MM.1S (cell line): ENCODE data around the gene SAC3D1.
A peak's percentile ranks its signal among the peaks of the same experiment; 100 is the strongest.

Experiments used
- DNase-seq: peaks from one replicate; pipeline ENCODE4 v3.0.0-alpha.2; 2015
- H2AFZ ChIP-seq: fragments of 300-600 bp; sonication (generic); 2 replicates; pipeline ENCODE4 v1.6.0; 2016; ENCODE audit warnings: antibody characterized with exemption, low read length
- H3F3A ChIP-seq: fragments of 300-600 bp; sonication (generic); 2 replicates; pipeline ENCODE4 v1.6.1; 2016; ENCODE audit warnings: mild to moderate bottlenecking, antibody characterized with exemption, low read length, moderate library complexity, mixed read lengths; ENCODE audit not compliant: insufficient read depth
- H3K27ac ChIP-seq: fragments of 300-600 bp; sonication (generic); 2 replicates; pipeline ENCODE4 v1.5.1; 2016; ENCODE audit warnings: mild to moderate bottlenecking, low read length
- H3K27me3 ChIP-seq: fragments of 300-600 bp; sonication (generic); replicated peaks from 2 replicates; pipeline ENCODE4 v1.6.0; 2016; ENCODE audit warnings: low read length; ENCODE audit not compliant: insufficient read depth
- H3K36me3 ChIP-seq: fragments of 300-600 bp; sonication (generic); replicated peaks from 2 replicates; pipeline ENCODE4 v1.6.1; 2016; ENCODE audit warnings: mild to moderate bottlenecking, low read length, mixed read lengths; ENCODE audit not compliant: insufficient read depth
- H3K4me1 ChIP-seq: fragments of 300-600 bp; sonication (generic); 2 replicates; pipeline ENCODE4 v1.6.1; 2016; ENCODE audit warnings: low read length, mixed read lengths
- H3K4me2 ChIP-seq: fragments of 300-600 bp; sonication (generic); 2 replicates; pipeline ENCODE4 v1.6.0; 2016; ENCODE audit warnings: low read depth, low read length
- H3K4me3 ChIP-seq: fragments of 300-600 bp; sonication (generic); 2 replicates; pipeline ENCODE4 v1.5.1; 2016; ENCODE audit warnings: low read length, mixed read lengths
- H3K79me2 ChIP-seq: fragments of 300-600 bp; sonication (generic); 2 replicates; pipeline ENCODE4 v1.6.1; 2016; ENCODE audit warnings: mixed run types, low read length, mixed read lengths
- H3K9ac ChIP-seq: fragments of 300-600 bp; sonication (generic); 2 replicates; pipeline ENCODE4 v1.6.1; 2016; ENCODE audit warnings: low read length, mixed read lengths
- H3K9me2 ChIP-seq: fragments of 300-600 bp; sonication (generic); replicated peaks from 2 replicates; pipeline ENCODE4 v1.6.1; 2016; ENCODE audit warnings: mild to moderate bottlenecking, low read length, mixed read lengths; ENCODE audit not compliant: insufficient read depth
- H3K9me3 ChIP-seq: fragments of 300-600 bp; sonication (generic); replicated peaks from 2 replicates; pipeline ENCODE4 v1.6.1; 2016; ENCODE audit warnings: mild to moderate bottlenecking, low read length, mixed read lengths; ENCODE audit not compliant: insufficient read depth
- H4K20me1 ChIP-seq: fragments of 300-600 bp; sonication (generic); 2 replicates; pipeline ENCODE4 v1.6.1; 2016; ENCODE audit warnings: mild to moderate bottlenecking, low read length, moderate library complexity, mixed read lengths; ENCODE audit not compliant: insufficient read depth
- EZH2 ChIP-seq: fragments of 300-600 bp; sonication (generic); optimal IDR thresholded peaks from 2 replicates; pipeline ENCODE3; 2017; ENCODE audit warnings: low read depth, mild to moderate bottlenecking, antibody characterized with exemption, low read length, mixed read lengths
- EZH2phosphoT487 ChIP-seq: fragments of 300-600 bp; sonication (generic); IDR thresholded peaks from 2 replicates; pipeline ENCODE4 v1.6.1; 2018; ENCODE audit warnings: antibody characterized with exemption, low read length
- TF ChIP-seq, protein P1 (sequence below): fragments of 300-600 bp; sonication (generic); IDR thresholded peaks from 2 replicates; pipeline ENCODE4 v1.5.1; 2016; ENCODE audit warnings: antibody characterized with exemption, low read length, mixed read lengths

The SAC3D1 gene

GRCh38 chr11:65060913-65061408, 20.0 kb downstream of the SAC3D1 start:
- H3K79me2 ChIP-seq = no peaks in the 10 kb centered on the region
- no peak overlapping the region for H3K9ac ChIP-seq
- no peak overlapping the region for H3K4me3 ChIP-seq
- no peak overlapping the region for H3K27ac ChIP-seq
- H3F3A ChIP-seq = peaks cover 5% of the 10 kb centered on the region; the same call in 1 of the 2 replicates
- H3K9me2 ChIP-seq = no peaks in the 10 kb centered on the region
- peak overlapping the region; percentile 60; the same call in 1 of the 2 replicates for H3K4me2 ChIP-seq
- TF ChIP-seq, protein P1, sequence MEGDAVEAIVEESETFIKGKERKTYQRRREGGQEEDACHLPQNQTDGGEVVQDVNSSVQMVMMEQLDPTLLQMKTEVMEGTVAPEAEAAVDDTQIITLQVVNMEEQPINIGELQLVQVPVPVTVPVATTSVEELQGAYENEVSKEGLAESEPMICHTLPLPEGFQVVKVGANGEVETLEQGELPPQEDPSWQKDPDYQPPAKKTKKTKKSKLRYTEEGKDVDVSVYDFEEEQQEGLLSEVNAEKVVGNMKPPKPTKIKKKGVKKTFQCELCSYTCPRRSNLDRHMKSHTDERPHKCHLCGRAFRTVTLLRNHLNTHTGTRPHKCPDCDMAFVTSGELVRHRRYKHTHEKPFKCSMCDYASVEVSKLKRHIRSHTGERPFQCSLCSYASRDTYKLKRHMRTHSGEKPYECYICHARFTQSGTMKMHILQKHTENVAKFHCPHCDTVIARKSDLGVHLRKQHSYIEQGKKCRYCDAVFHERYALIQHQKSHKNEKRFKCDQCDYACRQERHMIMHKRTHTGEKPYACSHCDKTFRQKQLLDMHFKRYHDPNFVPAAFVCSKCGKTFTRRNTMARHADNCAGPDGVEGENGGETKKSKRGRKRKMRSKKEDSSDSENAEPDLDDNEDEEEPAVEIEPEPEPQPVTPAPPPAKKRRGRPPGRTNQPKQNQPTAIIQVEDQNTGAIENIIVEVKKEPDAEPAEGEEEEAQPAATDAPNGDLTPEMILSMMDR = 0 out of 2 replicates have a peak, but pooled peaks have one; percentile 4
- no peak for TF ChIP-seq EZH2phosphoT487
- no peaks in the 10 kb centered on the region for H3K27me3 ChIP-seq
- no peaks in the 10 kb centered on the region for H3K9me3 ChIP-seq
- no peaks in the 10 kb centered on the region for H4K20me1 ChIP-seq
- no peak for DNase-seq
- no peaks in the 10 kb centered on the region for H3K36me3 ChIP-seq
- H2AFZ ChIP-seq = no peak overlapping the region
- H3K4me1 ChIP-seq = peaks cover 17% of the 10 kb centered on the region

- no peaks in the 10 kb centered on the region for H3K79me2 ChIP-seq
- no peaks in the 10 kb centered on the region for H3K9me2 ChIP-seq
- H3K27me3 ChIP-seq = no peaks in the 10 kb centered on the region
- H3F3A ChIP-seq = peaks cover 5% of the 10 kb centered on the region; the same call in 1 of the 2 replicates
- H4K20me1 ChIP-seq = no peaks in the 10 kb centered on the region
- no peak overlapping the region for H3K4me3 ChIP-seq
- no peak for TF ChIP-seq EZH2phosphoT487
- no peak for DNase-seq
- H3K36me3 ChIP-seq = no peaks in the 10 kb centered on the region
- no peak overlapping the region for H2AFZ ChIP-seq
- H3K4me1 ChIP-seq = peaks cover 17% of the 10 kb centered on the region
- H3K4me2 ChIP-seq = no peak overlapping the region
- H3K27ac ChIP-seq = no peak overlapping the region
- no peaks in the 10 kb centered on the region for H3K9me3 ChIP-seq
- H3K9ac ChIP-seq = no peak overlapping the region
These were observed 22.5 kb downstream of the SAC3D1 start for GRCh38 chr11:65063532-65063931.

GRCh38 chr11:65064847-65065240, 23.8 kb downstream of the SAC3D1 start:
- Histone ChIP-seq H3K36me3 (no peaks in the 10 kb centered on the region), H3K79me2 (no peaks in the 10 kb centered on the region), H3K27ac (no peak overlapping the region), H3K4me1 (peaks cover 17% of the 10 kb centered on the region), H2AFZ (no peak overlapping the region), H3K9ac (no peak overlapping the region), H3K4me3 (no peak overlapping the region), H3K9me3 (no peaks in the 10 kb centered on the region), H3K4me2 (no peak overlapping the region), H3F3A (peaks cover 5% of the 10 kb centered on the region; the same call in 1 of the 2 replicates), H4K20me1 (no peaks in the 10 kb centered on the region), H3K9me2 (no peaks in the 10 kb centered on the region), H3K27me3 (no peaks in the 10 kb centered on the region)
- DNase-seq = no peak
- TF ChIP-seq EZH2phosphoT487 (no peak), EZH2 (no peak)
- TF ChIP-seq, protein P1 = no peak

- no peak overlapping the region for H3K4me2 ChIP-seq
- H3K27ac ChIP-seq = no peak overlapping the region
These were observed 24.8 kb downstream of the SAC3D1 start for GRCh38 chr11:65065851-65066250.

More at GRCh38 chr11:65065851-65066250, 24.8 kb downstream of the SAC3D1 start:
- Histone ChIP-seq H4K20me1 (no peaks in the 10 kb centered on the region), H3K27me3 (no peaks in the 10 kb centered on the region), H3K4me1 (peaks cover 9% of the 10 kb centered on the region), H3K4me3 (no peak overlapping the region), H3K36me3 (no peaks in the 10 kb centered on the region), H3K9me2 (no peaks in the 10 kb centered on the region), H3K9me3 (no peaks in the 10 kb centered on the region), H2AFZ (no peak overlapping the region), H3F3A (peaks cover 5% of the 10 kb centered on the region; the same call in 1 of the 2 replicates), H3K9ac (no peak overlapping the region), H3K79me2 (no peaks in the 10 kb centered on the region)
- DNase-seq = no peak
- TF ChIP-seq EZH2 (no peak), EZH2phosphoT487 (no peak)
- TF ChIP-seq, protein P1 = no peak
